ENCODE measurements around the gene PPP1R3D. TPM values are rescaled to one million over a fixed set of nuclear protein-coding genes. Genes with fewer than 3 reads are reported as not detected.

PPP1R3D gene
- total and polyA plus RNA-seq, 2 of the 8 experiments (the other 6 are each of a cell fraction or from before 2014, with no cell fraction given) = 1.4 to 3.9 TPM

DNA sequence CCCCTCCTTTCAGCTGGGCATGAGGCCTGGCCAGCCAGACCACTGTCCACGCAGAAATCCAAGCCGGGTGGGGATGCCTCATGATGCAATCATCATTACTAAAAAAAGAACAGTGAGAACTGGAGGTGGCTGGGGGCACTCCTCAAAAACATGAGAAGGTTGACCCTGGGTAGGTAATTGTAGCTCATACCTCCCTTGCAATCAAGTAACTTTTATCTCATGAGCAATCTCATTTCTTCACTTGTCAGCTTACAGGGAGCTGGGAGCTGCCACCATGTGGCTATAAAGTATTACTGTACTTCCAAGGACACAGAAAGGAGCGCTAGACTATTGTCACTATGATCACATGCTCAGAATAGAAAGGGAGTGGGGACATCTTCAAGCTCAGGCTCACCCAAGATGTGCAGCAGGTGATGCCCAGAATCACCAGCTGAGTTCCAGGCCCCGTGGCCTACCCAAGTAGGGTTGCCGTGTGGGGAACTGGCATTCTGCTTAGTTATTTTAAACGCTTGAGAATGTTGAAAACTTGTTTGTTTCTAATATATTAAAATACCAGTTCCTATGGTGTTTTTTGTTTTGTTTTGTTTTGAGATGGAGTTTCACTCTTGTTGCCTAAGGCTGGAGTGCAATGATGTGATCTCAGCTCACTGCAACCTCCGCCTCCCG is 15.2 kb upstream of the PPP1R3D start:
- no peak overlapping the region for H2AFZ ChIP-seq (ENCODE audit: low read length)
- no peaks in the 10 kb centered on the region for H4K20me1 ChIP-seq (replicated peaks in 1 of 2; ENCODE audit: control insufficient read depth in 1 of 2, insufficient read depth in 2 of 2, low read length in 2 of 2)
- POLR2A ChIA-PET (ENCODE audit: partially characterized antibody) = interaction anchor here (1.5 to 2.3 kb wide), 2 partner anchors 10 to 15 kb away, joined by 5 to 8 read pairs; partner anchors contain the start of genes FAM217B and PPP1R3D
- H2BK15ac ChIP-seq (ENCODE audit: low read length) = no peak overlapping the region
- no peaks in the 10 kb centered on the region for H3K9me3 ChIP-seq (ENCODE audit: insufficient read depth in 2 of 2, low read depth in 1 of 2, low read length in 1 of 2)
- TF ChIP-seq, protein P1, sequence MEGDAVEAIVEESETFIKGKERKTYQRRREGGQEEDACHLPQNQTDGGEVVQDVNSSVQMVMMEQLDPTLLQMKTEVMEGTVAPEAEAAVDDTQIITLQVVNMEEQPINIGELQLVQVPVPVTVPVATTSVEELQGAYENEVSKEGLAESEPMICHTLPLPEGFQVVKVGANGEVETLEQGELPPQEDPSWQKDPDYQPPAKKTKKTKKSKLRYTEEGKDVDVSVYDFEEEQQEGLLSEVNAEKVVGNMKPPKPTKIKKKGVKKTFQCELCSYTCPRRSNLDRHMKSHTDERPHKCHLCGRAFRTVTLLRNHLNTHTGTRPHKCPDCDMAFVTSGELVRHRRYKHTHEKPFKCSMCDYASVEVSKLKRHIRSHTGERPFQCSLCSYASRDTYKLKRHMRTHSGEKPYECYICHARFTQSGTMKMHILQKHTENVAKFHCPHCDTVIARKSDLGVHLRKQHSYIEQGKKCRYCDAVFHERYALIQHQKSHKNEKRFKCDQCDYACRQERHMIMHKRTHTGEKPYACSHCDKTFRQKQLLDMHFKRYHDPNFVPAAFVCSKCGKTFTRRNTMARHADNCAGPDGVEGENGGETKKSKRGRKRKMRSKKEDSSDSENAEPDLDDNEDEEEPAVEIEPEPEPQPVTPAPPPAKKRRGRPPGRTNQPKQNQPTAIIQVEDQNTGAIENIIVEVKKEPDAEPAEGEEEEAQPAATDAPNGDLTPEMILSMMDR (IDR thresholded peaks at IDR 0.05; ENCODE audit: control extremely low read depth in 1 of 3, insufficient read depth in 1 of 3, low read depth in 1 of 3, low read length in 3 of 3) = peak in 2 of 3 experiments; percentile 40 to 47; a peak in 3 of 4 replicates
- TF ChIP-seq POLR2AphosphoS5 (IDR thresholded peaks at IDR 0.05; ENCODE audit: low read depth, low read length) (no peak), RAD21 (IDR thresholded peaks at IDR 0.05 in 1 of 2, conservative IDR thresholded peaks at IDR 0.05 in 1 of 2; ENCODE audit: low read depth in 2 of 2, low read length in 2 of 2) (peak in 1 of 2 experiments; percentile 39; a peak in 2 of 4 replicates)
- no peaks in the 10 kb centered on the region for H3K23me2 ChIP-seq (ENCODE audit: low read depth, low read length)
- H4K91ac ChIP-seq (replicated peaks; ENCODE audit: insufficient read length, low read length) = no peak overlapping the region
- H2BK20ac ChIP-seq (ENCODE audit: low read length) = no peak overlapping the region
- CTCF ChIA-PET (ENCODE audit: partially characterized antibody) = interaction anchor here (0.8 to 3.3 kb wide), 15 partner anchors 9 to 972 kb away, joined by 3 to 18 read pairs (median 4); no protein-coding TSS in a partner anchor
- no peak overlapping the region for H3K27ac ChIP-seq (ENCODE audit: low read depth, low read length)
- no peak overlapping the region for H2BK5ac ChIP-seq (ENCODE audit: low read depth, low read length)
- no peak overlapping the region for H3K14ac ChIP-seq (ENCODE audit: insufficient read length)
- 81% methylated on average over 8 of the region's 8 CpGs; no CpG with 5 or more reads in 1 of the 2 experiments for WGBS, 2 experiments (ENCODE audit: extremely low coverage in 1 of 2, insufficient coverage in 1 of 2, insufficient read length in 1 of 2, insufficient replicate concordance in 2 of 2, low coverage in 1 of 2, low lambda C conversion rate in 2 of 2, missing lambda C conversion rate in 1 of 2)
- no peaks in the 10 kb centered on the region for H3K79me2 ChIP-seq (ENCODE audit: control insufficient read depth in 1 of 2, insufficient read depth in 2 of 2, low read length in 2 of 2)
- H3K9ac ChIP-seq (replicated peaks in 1 of 4; ENCODE audit: extremely low read depth in 1 of 4, low read depth in 3 of 4, low read length in 3 of 4) = no peak overlapping the region
- H3K4me3 ChIP-seq (ENCODE audit: extremely low read depth in 1 of 4, insufficient read depth in 2 of 4, low read depth in 3 of 4, low read length in 4 of 4) = no peak overlapping the region
- H2BK12ac ChIP-seq (ENCODE audit: low read depth, low read length) = no peak overlapping the region
- 0 out of 7 replicates have a peak, but pooled peaks cover 0 to 2% (median 0%) of the 10 kb centered on the region in 4 experiments for H3K4me1 ChIP-seq (replicated peaks in 1 of 4; ENCODE audit: control insufficient read depth in 3 of 4, insufficient read depth in 4 of 4, low read length in 3 of 4)
- no peak overlapping the region for H2BK120ac ChIP-seq (replicated peaks; ENCODE audit: low read depth, low read length)
- no peak overlapping the region for H3K4ac ChIP-seq (replicated peaks; ENCODE audit: insufficient read length, low read depth, low read length)
- no peak for DNase-seq (ENCODE audit: low read depth in 1 of 2, low spot score in 2 of 2)
- no peaks in the 10 kb centered on the region; a peak in 2 of 7 replicates for H3K27me3 ChIP-seq (replicated peaks in 1 of 4; ENCODE audit: control insufficient read depth in 3 of 4, extremely low read depth in 1 of 4, insufficient read depth in 3 of 4, low read length in 3 of 4)
- H4K5ac ChIP-seq (ENCODE audit: insufficient read length, low read depth, low read length) = no peak overlapping the region
- H2AK5ac ChIP-seq (ENCODE audit: low read depth, low read length) = no peak overlapping the region
- H3K18ac ChIP-seq (ENCODE audit: extremely low read depth, low read length) = no peak overlapping the region
- no peak overlapping the region for H3K23ac ChIP-seq (ENCODE audit: insufficient read length)
- no peak overlapping the region for H3K4me2 ChIP-seq (ENCODE audit: insufficient read depth in 1 of 2, low read depth in 2 of 2, low read length in 2 of 2)
- H4K8ac ChIP-seq (ENCODE audit: extremely low read depth, insufficient read depth, low read length) = no peak overlapping the region
- no peaks in the 10 kb centered on the region for H3K79me1 ChIP-seq (ENCODE audit: low read depth, low read length)
- H3K36me3 ChIP-seq (ENCODE audit: control insufficient read depth in 2 of 4, insufficient read depth in 4 of 4, low read length in 3 of 4) = no peaks in the 10 kb centered on the region
- no peak overlapping the region for H3K56ac ChIP-seq (replicated peaks; ENCODE audit: insufficient read length, low read depth, low read length)
- FAIRE-seq = no peak

Data from H1 (cell line).